KMS-11 (cell line): ENCODE measurements around the gene FTCD.

Source experiments
- H2AFZ ChIP-seq: fragments of 200-600 bp; sonication (generic); 2 replicates; pipeline ENCODE4 v1.6.1; 2016; ENCODE audit warnings: antibody characterized with exemption, mixed run types, low read depth
- H3K27ac ChIP-seq: fragments of 200-600 bp; sonication (generic); 2 replicates; pipeline ENCODE4 v1.6.1; 2016; ENCODE audit warnings: mild to moderate bottlenecking, mixed run types
- H3K27me3 ChIP-seq: fragments of 200-600 bp; sonication (generic); 2 replicates; pipeline ENCODE4 v1.6.1; 2017; ENCODE audit warnings: mild to moderate bottlenecking, low read depth, mixed run types, moderate library complexity; ENCODE audit not compliant: insufficient read depth
- H3K36me3 ChIP-seq: fragments of 200-600 bp; sonication (generic); 2 replicates; pipeline ENCODE4 v1.6.1; 2017; ENCODE audit warnings: mild to moderate bottlenecking, mixed run types; ENCODE audit not compliant: insufficient read depth
- H3K4me1 ChIP-seq: fragments of 200-600 bp; sonication (generic); 2 replicates; pipeline ENCODE4 v1.6.1; 2016; ENCODE audit warnings: mild to moderate bottlenecking, low read depth, mixed run types; ENCODE audit not compliant: poor library complexity, severe bottlenecking
- H3K4me2 ChIP-seq: fragments of 200-600 bp; sonication (generic); 2 replicates; pipeline ENCODE4 v1.7.0; 2016; ENCODE audit warnings: mild to moderate bottlenecking, mixed run types
- H3K4me3 ChIP-seq: fragments of 200-600 bp; sonication (generic); IDR thresholded peaks from 2 replicates; pipeline ENCODE4 v1.6.1; 2017; ENCODE audit warnings: low read depth, low read length, mixed read lengths; ENCODE audit not compliant: insufficient read depth
- H3K79me2 ChIP-seq: fragments of 200-600 bp; sonication (generic); 2 replicates; pipeline ENCODE4 v1.6.1; 2016; ENCODE audit warnings: low read depth, mixed run types; ENCODE audit not compliant: insufficient read depth
- H3K9ac ChIP-seq: fragments of 200-600 bp; sonication (generic); 2 replicates; pipeline ENCODE4 v1.6.1; 2016; ENCODE audit warnings: mild to moderate bottlenecking, mixed run types
- H4K20me1 ChIP-seq: fragments of 200-600 bp; sonication (generic); 2 replicates; pipeline ENCODE4 v1.6.1; 2016; ENCODE audit warnings: mild to moderate bottlenecking, mixed run types; ENCODE audit not compliant: insufficient read depth
- TF ChIP-seq, protein P1 (sequence below): fragments of 200-600 bp; sonication (generic); conservative IDR thresholded peaks from 2 replicates; pipeline ENCODE4 v1.6.1; 2017; ENCODE audit warnings: low read depth, mild to moderate bottlenecking, antibody characterized with exemption, low read length, moderate library complexity, mixed read lengths

The FTCD gene

DNA sequence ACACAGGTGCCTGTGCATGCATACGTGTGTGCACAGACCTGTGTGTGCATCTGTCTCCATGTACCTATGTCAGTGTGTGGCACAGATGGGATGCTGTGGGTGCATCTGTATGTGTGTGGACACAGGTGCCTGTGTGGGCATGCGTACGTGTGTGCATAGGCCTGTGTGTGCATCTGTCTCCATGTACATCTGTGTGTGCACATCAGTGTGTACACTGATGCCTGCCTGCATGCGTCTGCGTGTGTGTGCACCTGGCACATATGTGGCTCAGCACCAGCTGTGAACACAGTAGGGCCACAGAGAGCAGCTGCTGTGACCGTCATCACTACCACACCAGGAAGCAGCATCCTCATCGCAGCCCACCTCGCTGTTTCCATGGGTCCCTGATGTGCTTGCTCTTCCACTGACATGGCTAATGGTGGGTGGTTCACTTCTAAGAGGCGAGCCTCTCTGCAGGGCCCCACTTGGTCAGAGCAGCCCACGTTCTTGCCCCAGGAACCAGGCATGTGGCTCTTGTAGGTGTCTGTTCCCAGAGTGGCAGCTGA is 38.5 kb upstream of the FTCD start:
- H3K36me3 ChIP-seq: peaks cover 5% of the 10 kb centered on the region; the same call in 1 of the 2 replicates

DNA sequence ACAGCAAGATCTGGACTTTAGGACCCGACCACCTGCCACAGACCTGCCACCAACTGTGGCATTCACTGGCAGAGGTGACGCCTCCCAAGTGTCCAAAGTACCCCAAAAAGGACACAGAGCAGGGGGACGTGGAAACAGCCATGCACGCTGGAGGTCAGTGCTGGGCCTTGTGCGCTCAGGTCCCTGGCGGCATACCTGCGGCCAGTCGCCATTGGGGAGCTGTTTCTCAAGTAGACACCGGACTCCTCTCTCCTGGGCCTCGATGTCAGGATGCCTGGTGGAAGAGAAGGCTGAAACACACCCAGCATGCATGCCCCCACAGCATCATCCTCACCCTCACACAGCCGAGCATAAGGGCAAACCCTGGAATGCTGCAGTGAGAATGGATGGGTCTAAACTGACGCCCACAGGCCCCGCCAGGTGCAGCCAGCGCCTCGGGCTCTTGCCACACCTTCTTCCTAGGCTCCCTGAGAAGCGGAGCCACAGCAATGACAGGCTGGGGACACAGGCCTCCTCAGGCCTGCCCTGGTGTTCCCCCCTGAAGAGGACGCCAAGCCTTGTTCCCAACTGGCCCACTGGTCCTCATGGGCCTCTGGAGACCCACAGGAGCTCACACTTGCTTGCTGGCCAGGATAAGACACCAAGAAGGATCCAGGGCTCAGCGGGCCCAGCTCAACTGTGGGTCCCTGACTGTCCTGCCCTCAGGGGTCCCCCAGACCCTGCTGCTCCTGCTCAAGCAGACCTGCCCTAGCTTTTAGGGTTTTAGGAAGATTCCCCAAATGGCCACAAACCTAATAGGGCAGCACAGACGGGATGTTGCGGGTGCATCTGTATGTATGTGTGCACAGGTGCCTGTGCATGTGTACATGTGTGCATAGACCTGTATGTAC is 36.6 kb upstream of the FTCD start:
- no peak overlapping the region for H3K9ac ChIP-seq
- no peaks in the 10 kb centered on the region for H4K20me1 ChIP-seq
- H3K36me3 ChIP-seq: peaks cover 5% of the 10 kb centered on the region; the same call in 1 of the 2 replicates
- H3K4me3 ChIP-seq: no peak overlapping the region
- TF ChIP-seq, protein P1, sequence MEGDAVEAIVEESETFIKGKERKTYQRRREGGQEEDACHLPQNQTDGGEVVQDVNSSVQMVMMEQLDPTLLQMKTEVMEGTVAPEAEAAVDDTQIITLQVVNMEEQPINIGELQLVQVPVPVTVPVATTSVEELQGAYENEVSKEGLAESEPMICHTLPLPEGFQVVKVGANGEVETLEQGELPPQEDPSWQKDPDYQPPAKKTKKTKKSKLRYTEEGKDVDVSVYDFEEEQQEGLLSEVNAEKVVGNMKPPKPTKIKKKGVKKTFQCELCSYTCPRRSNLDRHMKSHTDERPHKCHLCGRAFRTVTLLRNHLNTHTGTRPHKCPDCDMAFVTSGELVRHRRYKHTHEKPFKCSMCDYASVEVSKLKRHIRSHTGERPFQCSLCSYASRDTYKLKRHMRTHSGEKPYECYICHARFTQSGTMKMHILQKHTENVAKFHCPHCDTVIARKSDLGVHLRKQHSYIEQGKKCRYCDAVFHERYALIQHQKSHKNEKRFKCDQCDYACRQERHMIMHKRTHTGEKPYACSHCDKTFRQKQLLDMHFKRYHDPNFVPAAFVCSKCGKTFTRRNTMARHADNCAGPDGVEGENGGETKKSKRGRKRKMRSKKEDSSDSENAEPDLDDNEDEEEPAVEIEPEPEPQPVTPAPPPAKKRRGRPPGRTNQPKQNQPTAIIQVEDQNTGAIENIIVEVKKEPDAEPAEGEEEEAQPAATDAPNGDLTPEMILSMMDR: no peak
- H3K27me3 ChIP-seq: no peaks in the 10 kb centered on the region
- H3K27ac ChIP-seq: no peak overlapping the region
- H3K4me1 ChIP-seq: peaks cover 38% of the 10 kb centered on the region
- no peak overlapping the region for H2AFZ ChIP-seq
- H3K79me2 ChIP-seq: no peaks in the 10 kb centered on the region
- H3K4me2 ChIP-seq: no peak overlapping the region

More for the DNA sequence above, 38.5 kb upstream of the FTCD start:
- Histone ChIP-seq H4K20me1 (no peaks in the 10 kb centered on the region), H3K4me1 (peaks cover 18% of the 10 kb centered on the region), H3K27ac (no peak overlapping the region), H3K4me2 (no peak overlapping the region), H3K79me2 (no peaks in the 10 kb centered on the region; the same call in 1 of the 2 replicates), H2AFZ (no peak overlapping the region), H3K4me3 (no peak overlapping the region), H3K27me3 (no peaks in the 10 kb centered on the region), H3K9ac (no peak overlapping the region)
- TF ChIP-seq, protein P1: no peak

DNA sequence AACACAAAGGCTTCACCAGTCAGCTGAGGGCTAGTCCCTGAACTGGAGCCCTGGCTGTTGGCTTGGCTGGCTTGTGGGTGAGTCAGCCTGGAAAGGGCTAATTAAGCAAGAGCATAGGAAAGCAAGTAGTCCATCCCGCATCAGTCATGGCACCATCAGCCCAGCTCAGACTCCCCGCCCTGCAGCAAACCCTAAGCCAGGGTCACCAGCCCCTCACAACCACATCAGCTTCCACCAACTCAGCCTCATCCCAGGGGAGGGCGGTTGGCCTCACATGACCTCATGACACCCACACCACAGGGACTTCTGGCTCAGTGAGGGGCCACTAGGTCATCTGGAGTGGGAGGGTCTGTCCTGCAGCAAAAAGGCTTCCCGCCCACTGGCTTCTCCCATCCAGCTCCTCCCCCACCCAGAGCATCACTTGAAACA is 35.9 kb upstream of the FTCD start:
- Histone ChIP-seq H3K4me1 (peaks cover 44% of the 10 kb centered on the region), H3K4me3 (no peak overlapping the region), H3K36me3 (peaks cover 4% of the 10 kb centered on the region; the same call in 1 of the 2 replicates), H3K9ac (no peak overlapping the region), H3K79me2 (no peaks in the 10 kb centered on the region), H3K4me2 (no peak overlapping the region), H4K20me1 (no peaks in the 10 kb centered on the region), H3K27ac (no peak overlapping the region), H2AFZ (no peak overlapping the region), H3K27me3 (no peaks in the 10 kb centered on the region)
- TF ChIP-seq, protein P1: no peak

DNA sequence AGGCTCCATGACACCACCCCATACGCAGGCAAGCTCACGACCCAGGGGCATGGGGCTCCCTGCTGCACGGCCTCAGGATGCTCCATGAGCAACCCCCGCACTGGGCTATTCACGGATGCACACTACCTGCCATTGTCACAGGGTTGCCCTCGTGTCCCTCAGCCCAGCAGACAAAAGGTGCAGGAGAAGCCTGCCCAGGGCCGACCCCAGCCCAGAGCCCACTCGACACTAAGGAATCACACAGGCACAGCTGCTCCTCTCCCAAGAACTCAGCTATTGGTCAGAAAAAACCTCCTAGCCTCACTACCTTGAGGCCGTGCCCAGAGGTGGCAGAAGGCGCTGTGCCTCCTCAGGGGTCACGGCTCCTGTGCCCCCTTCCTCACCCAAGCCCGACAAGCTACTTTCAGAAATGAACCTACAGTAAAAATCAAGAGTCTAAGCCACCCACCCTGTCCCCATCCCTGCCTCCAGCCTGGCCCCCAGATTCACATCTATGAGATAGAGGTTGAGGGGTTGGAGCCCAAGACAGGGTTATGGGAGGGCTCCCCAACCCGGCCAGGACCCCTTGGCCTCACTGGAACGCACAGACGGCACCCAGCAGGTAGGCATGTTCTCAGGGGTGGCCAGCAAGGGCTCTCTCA is 35.2 kb upstream of the FTCD start:
- no peak overlapping the region for H3K4me2 ChIP-seq
- no peaks in the 10 kb centered on the region for H3K27me3 ChIP-seq
- H3K79me2 ChIP-seq: no peaks in the 10 kb centered on the region
- TF ChIP-seq, protein P1: no peak
- no peak overlapping the region for H3K9ac ChIP-seq
- no peak overlapping the region for H3K4me3 ChIP-seq
- no peak overlapping the region for H3K27ac ChIP-seq
- no peaks in the 10 kb centered on the region for H4K20me1 ChIP-seq
- H3K36me3 ChIP-seq: no peaks in the 10 kb centered on the region; the same call in 1 of the 2 replicates
- H2AFZ ChIP-seq: no peak overlapping the region
- peaks cover 51% of the 10 kb centered on the region for H3K4me1 ChIP-seq
